ENCODE measurements around the gene FAAP100.

The FAAP100 gene

DNA sequence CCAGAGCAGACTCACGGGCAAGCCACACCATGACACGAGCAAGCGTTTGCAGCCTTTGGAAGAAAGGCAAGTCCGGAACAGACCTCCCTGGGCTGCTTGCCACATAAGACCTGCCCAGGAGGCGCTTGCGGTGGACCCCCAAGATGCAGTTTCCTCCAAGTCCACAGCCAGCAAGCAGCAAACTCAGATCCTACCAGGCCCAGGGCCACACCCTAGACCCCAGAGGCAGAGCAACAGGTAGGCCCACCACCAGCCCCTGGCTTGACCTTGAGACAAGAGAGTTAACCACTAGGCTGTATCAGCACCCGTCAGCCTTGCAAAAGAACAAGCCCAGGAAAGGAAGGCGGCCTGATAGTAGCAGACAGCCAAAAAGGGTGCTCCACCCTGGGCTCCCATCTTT lies 2.3 kb downstream of the FAAP100 start:
- H3K4me3 ChIP-seq (ENCODE audit: low read depth, low read length) = no peak overlapping the region
- no peak for DNase-seq (ENCODE audit: low read depth)
- TF ChIP-seq POLR2A (IDR thresholded peaks at IDR 0.05; ENCODE audit: extremely low read depth, insufficient read length) (no peak), MYC (IDR thresholded peaks at IDR 0.05; ENCODE audit: low read depth, low read length) (no peak), MAX (IDR thresholded peaks at IDR 0.05; ENCODE audit: low read depth, low read length) (no peak)
- TF ChIP-seq, protein P1, sequence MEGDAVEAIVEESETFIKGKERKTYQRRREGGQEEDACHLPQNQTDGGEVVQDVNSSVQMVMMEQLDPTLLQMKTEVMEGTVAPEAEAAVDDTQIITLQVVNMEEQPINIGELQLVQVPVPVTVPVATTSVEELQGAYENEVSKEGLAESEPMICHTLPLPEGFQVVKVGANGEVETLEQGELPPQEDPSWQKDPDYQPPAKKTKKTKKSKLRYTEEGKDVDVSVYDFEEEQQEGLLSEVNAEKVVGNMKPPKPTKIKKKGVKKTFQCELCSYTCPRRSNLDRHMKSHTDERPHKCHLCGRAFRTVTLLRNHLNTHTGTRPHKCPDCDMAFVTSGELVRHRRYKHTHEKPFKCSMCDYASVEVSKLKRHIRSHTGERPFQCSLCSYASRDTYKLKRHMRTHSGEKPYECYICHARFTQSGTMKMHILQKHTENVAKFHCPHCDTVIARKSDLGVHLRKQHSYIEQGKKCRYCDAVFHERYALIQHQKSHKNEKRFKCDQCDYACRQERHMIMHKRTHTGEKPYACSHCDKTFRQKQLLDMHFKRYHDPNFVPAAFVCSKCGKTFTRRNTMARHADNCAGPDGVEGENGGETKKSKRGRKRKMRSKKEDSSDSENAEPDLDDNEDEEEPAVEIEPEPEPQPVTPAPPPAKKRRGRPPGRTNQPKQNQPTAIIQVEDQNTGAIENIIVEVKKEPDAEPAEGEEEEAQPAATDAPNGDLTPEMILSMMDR (IDR thresholded peaks at IDR 0.05; ENCODE audit: low read depth, low read length) = no peak

- TF ChIP-seq POLR2A (IDR thresholded peaks at IDR 0.05; ENCODE audit: extremely low read depth, insufficient read length) (no peak), MAX (IDR thresholded peaks at IDR 0.05; ENCODE audit: low read depth, low read length) (no peak), MYC (IDR thresholded peaks at IDR 0.05; ENCODE audit: low read depth, low read length) (no peak)
- TF ChIP-seq, protein P1 (IDR thresholded peaks at IDR 0.05; ENCODE audit: low read depth, low read length) = no peak
- no peak overlapping the region for H3K4me3 ChIP-seq (ENCODE audit: low read depth, low read length)
- DNase-seq (ENCODE audit: low read depth) = no peak
Measured at GRCh38 chr17:81549031-81549557, 3.1 kb downstream of the FAAP100 start.

DNA sequence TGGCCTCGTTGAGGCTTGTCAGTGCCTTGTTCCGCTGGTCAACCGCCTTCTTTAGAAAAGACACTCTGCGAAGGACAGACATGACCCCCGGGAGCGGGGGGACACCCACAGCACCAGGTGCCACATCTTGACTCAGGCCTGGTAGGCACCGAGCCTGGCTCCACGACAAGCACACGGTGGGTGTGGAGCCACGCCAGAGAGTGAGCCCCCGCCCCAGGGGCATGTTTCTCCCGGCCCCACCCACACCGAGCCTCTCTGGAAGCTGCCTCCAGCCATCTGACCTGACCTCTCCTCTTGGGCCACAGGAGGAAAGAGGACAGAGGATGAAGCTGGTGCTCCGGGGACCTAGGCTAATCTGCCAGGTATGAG lies 4.6 kb downstream of the FAAP100 start:
- DNase-seq (ENCODE audit: low read depth) = no peak
- H3K4me3 ChIP-seq (ENCODE audit: low read depth, low read length) = no peak overlapping the region
- TF ChIP-seq, protein P1 (IDR thresholded peaks at IDR 0.05; ENCODE audit: low read depth, low read length) = no peak
- TF ChIP-seq MYC (IDR thresholded peaks at IDR 0.05; ENCODE audit: low read depth, low read length) (no peak), POLR2A (IDR thresholded peaks at IDR 0.05; ENCODE audit: extremely low read depth, insufficient read length) (no peak), MAX (IDR thresholded peaks at IDR 0.05; ENCODE audit: low read depth, low read length) (no peak)

GRCh38 chr17:81546906-81547613 lies 5.1 kb downstream of the FAAP100 start:
- TF ChIP-seq POLR2A (IDR thresholded peaks at IDR 0.05; ENCODE audit: extremely low read depth, insufficient read length) = no peak
- TF ChIP-seq MYC (IDR thresholded peaks at IDR 0.05; ENCODE audit: low read depth, low read length) = no peak
- TF ChIP-seq, protein P1 (IDR thresholded peaks at IDR 0.05; ENCODE audit: low read depth, low read length) = no peak
- TF ChIP-seq MAX (IDR thresholded peaks at IDR 0.05; ENCODE audit: low read depth, low read length) = no peak
- DNase-seq (ENCODE audit: low read depth) = no peak
- no peak overlapping the region for H3K4me3 ChIP-seq (ENCODE audit: low read depth, low read length)

GRCh38 chr17:81545160-81545949 lies 6.8 kb downstream of the FAAP100 start:
- no peak for DNase-seq (ENCODE audit: low read depth)
- TF ChIP-seq, protein P1 (IDR thresholded peaks at IDR 0.05; ENCODE audit: low read depth, low read length) = no peak
- no peak for TF ChIP-seq MAX (IDR thresholded peaks at IDR 0.05; ENCODE audit: low read depth, low read length)
- no peak for TF ChIP-seq POLR2A (IDR thresholded peaks at IDR 0.05; ENCODE audit: extremely low read depth, insufficient read length)
- TF ChIP-seq MYC (IDR thresholded peaks at IDR 0.05; ENCODE audit: low read depth, low read length) = no peak
- no peak overlapping the region for H3K4me3 ChIP-seq (ENCODE audit: low read depth, low read length)

Data from NB4 (cell line).